Naive B cell (primary cell): ENCODE data around the gene GPR139. TPM values are rescaled to one million over a fixed set of nuclear protein-coding genes. Genes with fewer than 3 reads are reported as not detected.

Experiments used
- ATAC-seq, 2 donors: fragments of 150-1000 bp; cut with Tn5 transposase; 2 replicates each; pipeline ENCODE4 v1.10.0; 2021; ENCODE audit warnings: low read depth in 2 of 2, mild to moderate bottlenecking in 2 of 2, moderate library complexity in 2 of 2
- DNase-seq: peaks from one replicate; pipeline ENCODE4 v3.0.0; 2022
- H3K27ac Mint-ChIP-seq, 6 donors: one replicate each; pipeline ENCODE4 v1.8.0; 2020 to 2022; ENCODE audit warnings: mild to moderate bottlenecking in 6 of 6, mixed read lengths in 6 of 6, moderate library complexity in 5 of 6, inconsistent platforms in 2 of 6
- H3K27me3 Mint-ChIP-seq, 3 donors: one replicate each; pipeline ENCODE4 v1.8.0; 2021 to 2022; ENCODE audit warnings: mixed read lengths in 3 of 3, mild to moderate bottlenecking in 1 of 3
- H3K36me3 Mint-ChIP-seq, 2 donors: one replicate each; pipeline ENCODE4 v1.8.0; 2020 to 2022; ENCODE audit warnings: mixed read lengths in 2 of 2, inconsistent platforms in 1 of 2, mild to moderate bottlenecking in 1 of 2
- H3K4me1 Mint-ChIP-seq, 3 donors: one replicate each; pipeline ENCODE4 v1.8.0; 2020 to 2022; ENCODE audit warnings: mixed read lengths in 3 of 3, inconsistent platforms in 1 of 3, mild to moderate bottlenecking in 1 of 3, moderate library complexity in 1 of 3
- H3K4me3 Mint-ChIP-seq, 8 donors: one replicate each; pipeline ENCODE4 v1.8.0; 2020 to 2022; ENCODE audit warnings: mild to moderate bottlenecking in 8 of 8, mixed read lengths in 8 of 8, moderate library complexity in 8 of 8, inconsistent platforms in 2 of 8
- H3K9me3 Mint-ChIP-seq, 7 donors: one replicate each; pipeline ENCODE4 v1.8.0; 2020 to 2022; ENCODE audit warnings: mixed read lengths in 7 of 7, mild to moderate bottlenecking in 5 of 7, inconsistent platforms in 2 of 7, moderate library complexity in 1 of 7
- polyA plus RNA-seq, 6 donors: library from polyadenylated mRNA; unstranded; fragments of 300-500 nt; fragmentation: Illumina TruSeq; gene quantifications; one replicate each; pipeline ENCODE4 v1.2.3, GENCODE V29; 2021; ENCODE audit warnings: low read depth in 6 of 6

Gene GPR139
- polyA plus RNA-seq, 6 donors from 2014 or later, result not detected

DNA sequence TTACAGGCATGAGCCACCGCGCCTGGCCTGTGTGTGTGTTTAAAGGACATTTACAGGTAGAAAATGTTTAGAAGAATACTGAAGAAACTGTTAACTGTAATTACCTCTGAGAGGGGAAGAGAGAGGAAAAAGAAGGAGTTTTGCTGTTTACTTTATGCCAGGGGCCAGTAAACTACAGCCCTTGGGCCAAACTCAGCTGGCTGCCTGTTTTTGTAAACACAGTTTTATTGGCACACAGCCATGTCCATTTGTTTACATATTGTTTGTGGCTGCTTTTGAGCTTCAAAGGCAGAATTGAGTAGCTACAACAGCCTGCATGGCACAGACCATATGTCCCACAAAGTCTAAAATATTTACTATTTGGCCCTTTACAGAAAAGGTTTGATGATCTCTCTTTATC, 76.4 kb downstream of the GPR139 start:
- Mint-ChIP-seq H3K36me3 (no peaks in the 10 kb centered on the region), H3K9me3 (peaks cover 0 to 5% (median 2%) of the 10 kb centered on the region in 7 donors), H3K27me3 (peaks cover 0 to 13% (median 5%) of the 10 kb centered on the region in 3 donors), H3K4me1 (no peaks in the 10 kb centered on the region), H3K27ac (no peak overlapping the region), H3K4me3 (no peak overlapping the region)
- ATAC-seq (no peak), DNase-seq (no peak)

DNA sequence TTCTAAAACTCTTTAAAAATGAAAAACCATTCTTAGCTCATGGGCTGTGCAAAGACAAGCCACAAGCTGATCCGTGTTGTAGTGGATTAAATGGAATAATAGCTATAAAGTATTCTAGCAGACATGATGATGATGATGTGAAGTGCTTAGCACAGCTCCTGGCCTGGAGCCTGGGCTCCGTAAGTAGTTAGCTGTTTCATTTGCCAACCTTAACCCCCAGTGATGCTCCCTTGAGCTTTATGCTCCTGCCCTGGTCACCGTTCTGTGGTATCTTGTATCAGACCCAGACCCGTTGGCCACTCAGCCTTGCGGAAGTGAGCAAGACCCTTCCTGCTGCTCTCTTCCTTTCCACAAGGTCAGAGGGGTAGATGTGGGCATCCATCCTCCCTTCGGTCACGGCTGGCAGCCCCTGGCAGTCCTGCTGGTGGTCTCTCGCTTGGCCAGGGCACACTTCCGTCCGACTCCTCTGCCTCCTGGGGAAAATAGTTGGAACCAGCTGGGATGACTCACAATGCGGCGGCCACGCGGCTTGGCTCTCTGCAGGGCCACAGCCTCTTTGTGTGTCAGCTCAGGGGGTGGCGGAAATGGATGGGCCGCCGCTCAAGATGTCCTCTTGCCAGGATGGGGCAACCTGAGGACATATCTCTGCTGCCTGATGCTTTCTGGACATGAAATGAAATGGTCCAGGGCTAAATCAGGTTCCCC, 79.1 kb downstream of the GPR139 start:
- DNase-seq, result no peak
- peaks cover 0 to 4% (median 2%) of the 10 kb centered on the region in 7 donors for H3K9me3 Mint-ChIP-seq
- H3K4me3 Mint-ChIP-seq, result no peak overlapping the region
- no peaks in the 10 kb centered on the region for H3K36me3 Mint-ChIP-seq
- ATAC-seq, result no peak
- peaks cover 0 to 13% (median 8%) of the 10 kb centered on the region in 3 donors for H3K27me3 Mint-ChIP-seq
- no peak overlapping the region for H3K27ac Mint-ChIP-seq
- H3K4me1 Mint-ChIP-seq, result no peaks in the 10 kb centered on the region

DNA sequence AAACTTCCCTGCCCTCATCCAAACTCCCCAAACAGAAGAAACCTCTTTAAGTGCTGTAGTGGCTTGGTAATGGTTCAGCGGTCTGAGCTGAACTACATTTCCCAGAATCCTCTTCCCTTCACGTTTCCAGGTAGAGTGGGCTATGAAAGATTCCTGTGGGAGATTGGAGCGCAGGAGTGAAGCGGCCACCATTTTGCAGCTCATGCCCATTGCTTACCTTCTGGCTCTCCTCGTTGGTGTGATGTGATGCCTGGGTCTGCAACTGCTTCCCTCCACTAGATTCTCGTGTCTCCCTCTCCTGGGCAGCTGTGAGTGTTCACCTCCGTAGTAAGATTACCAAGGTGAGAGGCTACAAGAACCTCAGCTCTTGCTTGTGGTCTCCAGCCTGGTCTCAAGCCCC, 82.1 kb downstream of the GPR139 start:
- DNase-seq (no peak), ATAC-seq (no peak)
- Mint-ChIP-seq H3K27me3 (peaks cover 0 to 18% (median 15%) of the 10 kb centered on the region in 3 donors), H3K4me3 (no peak overlapping the region), H3K27ac (no peak overlapping the region), H3K36me3 (no peaks in the 10 kb centered on the region), H3K4me1 (no peaks in the 10 kb centered on the region), H3K9me3 (peaks cover 0 to 8% (median 4%) of the 10 kb centered on the region in 7 donors)

DNA sequence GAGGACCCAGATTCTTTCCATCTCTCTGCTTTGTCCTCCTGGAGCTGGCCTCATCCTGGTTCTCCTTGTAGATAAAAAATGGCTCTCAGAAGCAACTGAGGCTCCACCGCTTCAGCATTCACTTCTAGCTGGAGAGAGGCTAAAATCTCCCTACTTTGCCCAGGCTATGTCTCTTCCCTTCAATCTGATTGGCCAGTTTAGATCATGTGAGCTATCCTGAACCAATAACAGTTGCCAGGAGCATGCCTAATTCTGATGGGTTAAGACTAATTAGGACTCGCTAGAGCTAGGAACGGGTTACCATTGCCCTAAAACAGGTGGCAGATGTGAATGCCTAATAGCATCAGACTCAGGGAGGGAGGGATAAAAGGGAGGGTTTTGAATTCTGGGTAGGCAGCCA, 89.6 kb downstream of the GPR139 start:
- H3K27ac Mint-ChIP-seq, result no peak overlapping the region
- H3K36me3 Mint-ChIP-seq, result no peaks in the 10 kb centered on the region
- peaks cover 0 to 14% (median 4%) of the 10 kb centered on the region in 7 donors for H3K9me3 Mint-ChIP-seq
- ATAC-seq (no peak), DNase-seq (no peak)
- no peak overlapping the region for H3K4me3 Mint-ChIP-seq
- H3K27me3 Mint-ChIP-seq, result peaks cover 0 to 15% (median 6%) of the 10 kb centered on the region in 3 donors
- no peaks in the 10 kb centered on the region for H3K4me1 Mint-ChIP-seq

Other genes with a start within 250 kb of the GPR139 start
- not detected for gene GPRC5B, start 189.0 kb downstream of the GPR139 start, polyA plus RNA-seq